T-helper 2 cell treated with Interferon-gamma antibody and Interleukin-4, amounts not matched to agents 100 ng/mL and 5 ng/mL, for 36 hours (primary cell): Measurements from ENCODE around the gene CTNNA2. TPM values are rescaled to one million over a fixed set of nuclear protein-coding genes. Genes with fewer than 3 reads are reported as not detected.

Experiments used
- intact Hi-C: fragments of 100-400 bp; cut with micrococcal nuclease; formaldehyde crosslinking; loops from one replicate; pipeline ENCODE4 v1.15.1; 2023
- total RNA-seq: library from RNA; stranded (reverse); gene quantifications from 2 replicates; pipeline ENCODE4 v1.2.3, GENCODE V29; 2022

Gene CTNNA2
- total RNA-seq, 1 donor from 2014 or later, result not detected

DNA sequence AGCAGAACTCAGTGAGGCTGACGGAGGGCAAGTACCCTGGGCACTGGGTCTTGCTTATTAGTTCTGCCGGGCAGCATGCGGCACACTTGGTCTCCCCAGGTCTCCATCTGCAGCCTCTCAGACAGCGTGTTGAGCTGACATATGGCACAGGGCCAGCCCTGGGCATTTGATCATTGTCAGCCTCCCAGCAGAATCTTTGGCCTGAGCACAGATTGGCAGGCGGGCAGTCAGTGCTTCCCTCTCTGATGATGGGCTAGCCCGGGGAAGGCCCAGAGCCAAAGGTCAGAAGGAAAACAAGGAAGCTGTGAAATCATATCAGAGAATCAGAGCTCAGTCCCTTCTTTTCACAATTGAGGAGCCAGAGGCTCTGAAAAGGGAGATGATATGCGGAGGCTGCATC, 941.8 kb downstream of the CTNNA2 start:
- intact Hi-C loops, result no loop called here

DNA sequence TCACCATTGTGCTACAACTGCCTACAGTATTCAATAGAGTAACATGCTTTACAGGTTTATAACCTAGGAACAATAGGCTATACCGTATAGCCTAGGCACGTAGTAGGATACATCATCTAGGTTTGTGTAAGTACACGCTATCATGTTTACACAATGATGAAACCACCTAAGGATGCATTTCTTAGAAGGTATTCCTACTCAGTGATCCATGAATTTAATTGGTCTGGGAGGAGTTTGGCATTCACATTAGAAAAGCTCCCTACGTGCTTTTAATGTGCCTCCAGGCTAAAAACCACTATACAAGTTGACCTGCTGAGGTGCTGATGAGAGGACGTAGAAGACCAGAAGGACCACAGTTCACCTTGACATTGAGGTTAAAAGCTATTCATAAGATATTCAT, 946.2 kb downstream of the CTNNA2 start:
- intact Hi-C loops, result no loop called here

GRCh38 chr2:80461505-80462197, 948.8 kb downstream of the CTNNA2 start:
- intact Hi-C loops, result no loop called here

GRCh38 chr2:80462654-80463053, 949.8 kb downstream of the CTNNA2 start:
- intact Hi-C loops, result no loop called here

DNA sequence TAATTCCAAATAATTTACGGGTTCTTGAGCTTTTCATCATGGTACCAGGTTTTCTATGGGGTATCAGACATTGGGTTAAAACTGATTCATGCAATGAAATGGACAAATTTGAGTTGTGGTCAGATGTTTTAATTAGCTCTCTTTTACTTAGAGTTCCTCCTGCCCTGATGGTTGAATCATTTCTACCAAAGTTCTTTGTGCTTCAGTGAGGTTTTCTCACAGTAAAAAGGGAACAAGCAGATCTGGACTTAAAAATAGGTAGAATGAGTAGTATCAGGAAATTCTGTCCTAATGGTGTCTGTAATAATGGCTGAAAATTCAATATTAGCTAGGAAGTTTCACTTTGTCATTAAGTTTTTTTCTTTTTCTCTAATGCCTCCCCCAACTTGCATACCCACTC, 951.4 kb downstream of the CTNNA2 start:
- intact Hi-C loops, result no loop called here

DNA sequence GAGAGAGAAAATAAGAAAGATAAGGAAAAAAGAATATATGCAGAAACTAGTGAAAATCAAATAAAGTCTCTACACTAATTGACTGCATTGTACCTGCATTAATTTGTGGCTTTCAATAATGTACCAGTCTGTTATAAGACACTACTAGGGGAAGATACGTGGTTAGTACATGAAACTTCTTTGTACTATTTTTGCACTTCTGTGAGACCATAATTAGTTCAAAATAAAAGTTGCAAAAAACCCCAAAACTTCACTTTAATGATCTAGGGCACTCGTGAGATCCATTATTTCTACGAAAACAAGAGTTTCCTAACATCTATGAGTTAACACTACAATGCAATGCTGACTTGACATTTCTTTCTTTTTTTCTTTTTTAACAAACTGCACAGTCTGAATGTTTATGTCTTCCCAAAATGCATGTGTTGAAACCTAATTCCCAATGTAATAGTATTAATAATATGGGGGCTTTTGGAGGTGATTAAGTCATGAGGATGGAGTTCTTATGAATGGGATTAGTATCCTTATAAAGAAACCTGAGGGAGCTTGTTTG, 954.5 kb downstream of the CTNNA2 start:
- intact Hi-C loops, result no loop called here

DNA sequence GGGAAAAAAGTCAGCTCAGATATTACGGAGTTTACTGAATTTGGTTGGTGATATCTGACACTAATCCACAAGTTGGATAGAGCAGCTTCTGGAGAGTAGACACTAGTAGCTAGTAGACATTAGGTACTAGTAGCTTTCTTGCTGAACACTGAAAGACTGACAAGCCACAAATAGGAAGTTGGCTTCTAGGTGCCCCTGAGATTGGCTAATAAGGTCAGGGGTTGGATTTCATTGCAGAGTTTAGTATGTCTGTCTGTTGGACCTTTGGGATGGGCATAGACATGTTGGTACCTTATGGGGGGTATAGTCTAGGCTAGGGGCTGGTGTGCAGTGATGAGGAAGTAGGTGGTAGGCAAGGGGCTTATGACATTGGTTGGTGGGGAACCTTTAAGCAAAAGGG, 956.6 kb downstream of the CTNNA2 start:
- intact Hi-C loops, result no loop called here

GRCh38 chr2:80473069-80473468, 960.2 kb downstream of the CTNNA2 start:
- intact Hi-C loops, result no loop called here

DNA sequence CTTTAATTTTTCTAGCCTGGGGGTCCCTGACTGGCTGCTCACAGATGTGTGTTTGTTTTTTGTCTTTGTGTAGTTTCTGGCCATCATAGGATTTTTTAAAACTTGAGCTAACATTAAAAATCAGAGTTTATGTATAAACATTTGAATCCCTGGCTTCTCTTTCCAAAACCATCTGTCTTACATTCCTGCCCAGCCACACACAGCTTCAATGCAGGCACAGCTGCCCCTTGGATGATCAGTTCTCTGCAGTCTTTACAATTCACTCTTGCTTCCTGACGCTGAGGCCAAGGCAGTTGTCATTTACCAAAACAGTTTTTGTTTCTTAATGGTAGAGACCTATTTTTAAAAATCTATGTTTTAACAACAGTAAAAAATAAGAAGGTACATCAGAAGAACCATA, 960.9 kb downstream of the CTNNA2 start:
- intact Hi-C loops, result no loop called here

- intact Hi-C loops, result no loop called here
Measured at GRCh38 chr2:80475970-80476369, 963.1 kb downstream of the CTNNA2 start.

DNA sequence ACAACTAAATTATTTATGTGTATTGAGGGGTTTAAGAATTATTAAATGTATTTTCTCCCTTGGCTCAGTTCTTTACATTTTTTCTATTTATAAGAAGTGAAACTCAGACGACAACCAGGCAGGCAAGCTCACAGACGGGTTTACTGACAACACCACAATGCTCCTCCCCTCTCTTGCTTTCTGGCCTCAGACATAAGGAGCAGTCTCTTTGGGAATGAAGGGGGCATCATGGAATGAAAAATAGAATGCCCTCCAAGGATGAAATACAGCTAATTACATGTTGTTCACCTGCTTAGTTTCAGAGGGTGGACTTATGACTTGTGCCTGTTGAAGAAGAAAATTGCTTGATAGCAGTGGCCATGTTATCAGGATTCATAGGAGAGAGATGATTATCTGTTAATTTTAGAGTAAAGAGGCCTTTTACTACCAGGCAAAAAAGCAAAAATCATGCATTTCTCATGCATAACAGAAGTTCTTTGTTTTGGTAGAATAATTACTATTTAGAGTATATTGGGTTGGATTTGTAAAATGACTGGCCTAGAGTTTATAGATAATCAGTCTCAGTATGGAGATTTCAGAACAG, 963.8 kb downstream of the CTNNA2 start:
- intact Hi-C loops, result no loop called here

DNA sequence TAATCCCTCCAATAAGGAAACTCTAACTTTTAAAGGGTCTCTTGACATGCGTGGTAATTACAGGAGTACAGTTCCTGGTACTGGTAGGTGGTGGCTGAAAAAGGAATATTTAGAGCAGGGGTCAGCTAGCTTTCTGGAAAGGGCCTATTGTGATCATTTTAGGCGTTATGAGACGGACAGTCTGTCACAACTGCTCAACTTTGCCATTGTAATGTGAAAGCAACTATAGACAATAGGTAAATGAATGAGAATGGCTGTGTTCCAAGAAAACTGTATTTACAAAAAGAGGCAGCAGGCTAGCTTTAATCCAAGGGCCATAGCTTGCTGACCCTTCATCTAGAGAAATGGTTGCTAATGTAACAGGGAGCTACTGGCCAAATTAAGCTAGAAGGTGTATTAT, 969.4 kb downstream of the CTNNA2 start:
- intact Hi-C loops, result no loop called here

DNA sequence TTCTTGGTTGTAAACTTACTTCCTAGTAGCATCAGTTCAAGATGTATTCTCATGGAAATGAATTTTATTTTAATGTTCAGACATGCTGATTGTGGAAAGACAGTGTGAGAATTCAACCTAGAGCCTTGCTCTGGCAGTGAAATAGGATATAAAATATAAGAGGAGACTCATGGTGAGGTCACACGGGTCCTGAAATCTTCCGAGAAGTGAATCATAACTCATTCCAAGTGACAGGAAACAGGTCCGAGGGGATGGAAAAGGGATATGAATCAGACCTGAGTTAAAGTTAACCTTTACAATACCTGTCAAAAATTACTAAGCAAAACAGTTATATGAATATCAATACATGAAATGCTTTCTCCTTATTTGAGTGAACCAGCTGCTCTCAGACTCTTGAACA, 976.9 kb downstream of the CTNNA2 start:
- intact Hi-C loops, result no loop called here

DNA sequence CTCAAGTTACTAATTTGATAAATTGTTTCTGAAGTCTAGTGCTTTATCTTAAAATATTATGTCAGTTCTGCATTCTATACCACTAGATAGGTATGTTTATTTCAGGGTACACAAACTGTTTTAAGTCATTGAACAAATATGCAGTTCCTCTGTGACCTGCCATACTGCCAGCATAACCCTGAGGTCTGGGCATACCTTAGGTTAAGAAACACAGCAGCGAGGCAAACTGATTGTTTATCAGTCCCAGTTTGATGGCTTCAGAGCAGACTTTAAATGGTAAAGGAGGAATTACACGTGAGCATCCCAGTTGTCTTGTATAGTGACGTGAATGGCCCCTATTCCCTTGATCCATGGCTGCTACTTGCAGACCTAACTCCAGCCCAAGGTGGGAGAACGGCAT, 978.1 kb downstream of the CTNNA2 start:
- intact Hi-C loops, result no loop called here

DNA sequence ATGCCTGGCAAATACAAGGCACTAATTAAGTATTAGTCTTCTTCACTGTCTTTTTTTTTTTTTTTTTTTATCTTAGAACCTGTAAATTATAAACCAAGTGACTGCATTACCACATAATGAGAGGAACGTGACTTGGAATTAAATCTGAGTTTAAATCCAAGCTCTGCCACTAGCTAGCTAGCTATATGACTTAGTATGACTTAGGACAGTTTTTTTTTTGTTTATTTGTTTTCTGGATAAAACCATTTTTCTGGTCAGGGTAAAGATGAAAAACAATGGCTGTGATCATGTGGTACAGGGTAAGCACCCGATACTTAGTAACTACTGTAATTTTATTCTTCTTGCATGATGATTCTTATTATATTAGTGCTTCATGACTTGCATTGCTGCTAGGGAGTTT, 983.5 kb downstream of the CTNNA2 start:
- intact Hi-C loops, result no loop called here

- intact Hi-C loops, result no loop called here
Measured at GRCh38 chr2:80496775-80497174, 983.9 kb downstream of the CTNNA2 start.

DNA sequence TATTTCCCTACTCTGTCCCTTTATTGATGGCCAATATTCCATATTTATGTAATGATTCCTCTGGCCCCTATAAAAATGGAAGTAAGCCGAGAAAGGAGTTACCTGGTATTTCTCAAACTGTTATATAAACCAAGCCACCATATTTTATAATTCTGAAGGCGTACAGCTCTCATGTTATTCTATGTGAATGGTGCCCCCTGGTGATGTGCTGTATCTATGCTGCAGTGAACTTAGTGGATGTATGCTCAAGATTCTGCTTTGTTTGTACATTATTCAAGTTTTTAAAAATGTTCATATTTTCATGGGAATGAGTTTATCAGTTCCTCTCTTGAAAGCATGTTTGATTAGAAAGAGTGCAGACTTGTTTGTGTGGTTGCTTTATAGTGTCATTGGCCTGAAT, 986.2 kb downstream of the CTNNA2 start:
- intact Hi-C loops, result no loop called here

DNA sequence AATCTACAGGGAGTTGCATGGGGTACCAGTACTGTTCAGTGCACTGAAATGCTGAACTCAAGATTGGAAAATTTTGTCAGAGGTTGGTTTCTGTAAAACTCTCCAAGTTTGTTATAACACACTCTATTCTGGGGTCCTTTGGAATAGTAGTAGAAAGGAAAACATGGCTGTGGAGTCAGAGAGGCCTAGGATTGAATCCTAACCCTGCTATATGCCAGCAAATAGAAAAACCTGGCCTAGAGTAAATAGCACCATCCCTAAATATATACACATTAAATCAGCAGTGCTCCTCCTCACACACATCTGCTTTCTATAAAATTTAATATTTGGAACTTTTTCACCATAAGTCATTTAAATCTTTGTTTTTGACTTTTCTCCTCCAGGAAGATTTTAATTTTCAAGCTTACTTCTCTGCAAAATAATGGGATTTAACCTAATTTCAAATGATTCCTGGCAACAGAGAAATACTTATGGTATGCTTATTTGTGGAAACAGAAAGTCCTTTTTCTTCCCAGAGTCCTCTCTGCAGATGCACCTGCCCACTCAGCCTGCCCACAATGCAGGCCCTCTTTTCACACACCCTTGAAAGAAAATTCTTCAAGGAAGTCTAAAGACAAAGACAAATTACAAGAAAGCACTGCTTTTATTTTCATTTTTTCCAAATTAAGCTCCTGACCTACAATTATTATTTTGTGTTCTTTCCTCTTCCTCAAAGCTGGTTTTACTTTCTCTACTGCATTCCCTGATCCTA, 989.2 kb downstream of the CTNNA2 start:
- intact Hi-C loops, result no loop called here

GRCh38 chr2:80506563-80506962, 993.7 kb downstream of the CTNNA2 start:
- intact Hi-C loops, result no loop called here

- intact Hi-C loops, result no loop called here
Measured at GRCh38 chr2:80510716-80511115, 997.9 kb downstream of the CTNNA2 start.

DNA sequence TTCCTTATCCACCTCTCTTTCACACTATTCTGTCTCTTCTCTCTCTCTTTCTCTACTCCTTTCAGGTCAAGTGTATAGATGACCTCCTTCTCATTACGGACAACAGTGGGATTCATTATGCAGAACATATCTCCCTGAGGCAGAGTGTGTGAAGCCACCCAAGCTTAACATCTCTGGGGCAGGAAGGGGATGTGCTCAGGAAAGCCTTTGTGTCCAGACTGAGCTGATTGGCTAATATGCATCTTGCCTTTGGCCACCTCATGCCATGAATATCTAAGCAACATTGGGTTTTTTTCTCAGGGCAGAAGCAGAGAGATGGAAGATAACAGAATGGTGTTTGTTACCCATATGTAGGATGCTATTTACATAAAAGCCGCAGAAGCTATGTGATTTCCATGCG, 1003.1 kb downstream of the CTNNA2 start:
- intact Hi-C loops, result no loop called here

GRCh38 chr2:80517316-80517715, 1004.5 kb downstream of the CTNNA2 start:
- intact Hi-C loops, result no loop called here
